Activated naive CD8-positive, alpha-beta T cell (primary cell): Measurements from ENCODE around the gene ART3.
"Not testable (repeated sequence)": the region's sequence is repeated elsewhere in the genome, so short reads cannot be mapped to it uniquely, and the experiment has no call there.

Experiments
- H3K27ac Mint-ChIP-seq: one replicate; pipeline ENCODE4 v1.8.0; 2021; ENCODE audit warnings: mixed read lengths
- H3K27me3 Mint-ChIP-seq: one replicate; pipeline ENCODE4 v1.8.0; 2021; ENCODE audit warnings: mixed read lengths
- H3K36me3 Mint-ChIP-seq: one replicate; pipeline ENCODE4 v1.8.0; 2021; ENCODE audit warnings: mixed read lengths
- H3K4me1 Mint-ChIP-seq: one replicate; pipeline ENCODE4 v1.8.0; 2021; ENCODE audit warnings: low read depth, mixed read lengths
- H3K4me3 Mint-ChIP-seq: one replicate; pipeline ENCODE4 v1.8.0; 2021; ENCODE audit warnings: mild to moderate bottlenecking, mixed read lengths
- H3K9me3 Mint-ChIP-seq: one replicate; pipeline ENCODE4 v1.8.0; 2021; ENCODE audit warnings: low read depth, mixed read lengths

Gene ART3, protein sequence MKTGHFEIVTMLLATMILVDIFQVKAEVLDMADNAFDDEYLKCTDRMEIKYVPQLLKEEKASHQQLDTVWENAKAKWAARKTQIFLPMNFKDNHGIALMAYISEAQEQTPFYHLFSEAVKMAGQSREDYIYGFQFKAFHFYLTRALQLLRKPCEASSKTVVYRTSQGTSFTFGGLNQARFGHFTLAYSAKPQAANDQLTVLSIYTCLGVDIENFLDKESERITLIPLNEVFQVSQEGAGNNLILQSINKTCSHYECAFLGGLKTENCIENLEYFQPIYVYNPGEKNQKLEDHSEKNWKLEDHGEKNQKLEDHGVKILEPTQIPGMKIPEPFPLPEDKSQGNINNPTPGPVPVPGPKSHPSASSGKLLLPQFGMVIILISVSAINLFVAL

DNA sequence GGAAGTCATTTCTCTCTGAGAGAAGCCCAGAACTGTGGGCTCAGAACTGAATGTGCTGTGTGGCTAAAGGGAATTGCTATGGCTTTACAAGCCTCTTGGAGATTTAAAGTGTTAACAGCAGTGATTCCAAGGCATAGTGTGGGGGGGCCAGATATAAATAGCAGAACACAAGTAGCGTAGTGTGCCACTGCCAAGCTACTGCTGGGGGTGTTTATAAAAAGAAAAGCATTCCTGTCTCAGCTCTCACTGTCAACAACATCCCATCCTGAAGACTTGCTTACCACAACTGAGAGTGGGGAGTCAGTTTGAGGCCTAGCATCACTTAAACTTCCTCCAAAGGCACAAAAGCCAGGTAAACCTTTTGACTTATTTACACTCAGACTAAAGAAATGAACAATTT, at the start of gene ART3:
Gene ART3 (plus strand): TSS at position 242 of the 400 bp plus-strand sequence. CDS start 1,181 bp downstream, outside the sequence.
- Mint-ChIP-seq H3K4me3 (no peak within 1 kb of the TSS), H3K27ac (no peak within 1 kb of the TSS), H3K4me1 (no peaks in the 10 kb centered on the region), H3K36me3 (no peaks in the 10 kb centered on the region), H3K9me3 (no peaks in the 10 kb centered on the region), H3K27me3 (peaks cover 2% of the 10 kb centered on the region)

DNA sequence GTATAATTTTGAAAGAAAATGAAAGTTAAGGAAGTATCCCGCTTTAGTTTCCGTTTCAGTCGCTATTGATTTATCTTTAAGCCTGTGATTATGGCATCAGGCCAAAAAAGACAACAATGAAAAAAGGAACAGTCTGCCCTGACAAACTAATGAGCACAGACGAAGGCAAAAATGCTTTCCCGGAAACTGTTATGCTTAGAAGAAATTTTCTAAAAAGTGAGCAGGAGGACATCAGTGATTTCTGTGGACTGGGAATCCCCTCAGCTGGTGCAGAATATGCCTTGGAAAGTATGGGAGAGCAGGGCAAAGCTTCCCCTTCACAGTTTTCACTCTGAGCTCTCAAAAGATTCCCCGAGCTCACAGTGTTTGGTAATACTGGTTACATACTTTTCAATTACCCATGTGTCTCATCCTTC, 46.2 kb upstream of the ART3 start:
- Mint-ChIP-seq H3K4me3 (peak overlapping the region; percentile 55), H3K4me1 (peaks cover 23% of the 10 kb centered on the region), H3K9me3 (no peaks in the 10 kb centered on the region), H3K36me3 (no peaks in the 10 kb centered on the region), H3K27ac (peak overlapping the region; percentile 56), H3K27me3 (no peaks in the 10 kb centered on the region)

DNA sequence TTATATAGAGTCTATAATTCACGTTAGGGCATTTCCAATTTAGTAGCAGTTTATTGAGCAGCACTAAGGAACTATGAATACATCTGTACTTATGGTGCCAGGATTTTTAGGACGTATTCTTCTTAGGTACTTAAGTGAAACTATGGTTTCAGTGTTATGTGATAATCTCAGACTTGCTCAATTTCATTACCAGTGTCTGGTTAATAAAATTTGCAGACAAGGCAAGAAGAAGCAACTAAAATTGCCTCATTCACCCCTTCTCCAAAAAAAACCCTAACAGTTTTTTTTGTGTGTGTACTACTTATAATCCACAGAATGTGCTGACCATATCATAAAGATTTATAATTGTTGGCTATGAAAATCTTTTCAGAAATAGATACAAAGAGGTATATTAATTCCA, 45.2 kb upstream of the ART3 start:
- H3K36me3 Mint-ChIP-seq, result no peaks in the 10 kb centered on the region
- H3K27me3 Mint-ChIP-seq, result no peaks in the 10 kb centered on the region
- no peak overlapping the region for H3K4me3 Mint-ChIP-seq

DNA sequence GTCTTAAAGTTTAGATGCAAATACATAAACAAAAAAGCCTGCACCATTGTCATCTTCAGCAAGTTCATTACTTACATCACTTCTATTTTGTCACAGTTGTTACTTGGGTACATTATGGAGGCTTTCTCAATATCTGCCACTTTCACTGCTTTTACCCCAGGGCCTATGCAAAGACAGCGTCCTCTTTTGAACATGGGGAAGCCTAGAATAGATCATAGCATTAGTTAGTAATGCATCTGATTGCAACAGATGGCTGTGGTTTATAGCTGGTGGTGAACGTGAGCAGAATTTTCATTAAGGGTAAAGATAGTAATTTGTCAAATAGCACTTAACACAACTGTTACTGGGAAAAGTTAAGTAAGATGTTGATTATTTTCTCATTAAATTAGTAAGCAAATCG, 39.4 kb upstream of the ART3 start:
- Mint-ChIP-seq H3K4me3 (no peak overlapping the region), H3K36me3 (no peaks in the 10 kb centered on the region)

More for the DNA sequence above, 45.2 kb upstream of the ART3 start:
- peaks cover 13% of the 10 kb centered on the region for H3K4me1 Mint-ChIP-seq
- no peak overlapping the region for H3K27ac Mint-ChIP-seq
- H3K9me3 Mint-ChIP-seq, result no peaks in the 10 kb centered on the region

DNA sequence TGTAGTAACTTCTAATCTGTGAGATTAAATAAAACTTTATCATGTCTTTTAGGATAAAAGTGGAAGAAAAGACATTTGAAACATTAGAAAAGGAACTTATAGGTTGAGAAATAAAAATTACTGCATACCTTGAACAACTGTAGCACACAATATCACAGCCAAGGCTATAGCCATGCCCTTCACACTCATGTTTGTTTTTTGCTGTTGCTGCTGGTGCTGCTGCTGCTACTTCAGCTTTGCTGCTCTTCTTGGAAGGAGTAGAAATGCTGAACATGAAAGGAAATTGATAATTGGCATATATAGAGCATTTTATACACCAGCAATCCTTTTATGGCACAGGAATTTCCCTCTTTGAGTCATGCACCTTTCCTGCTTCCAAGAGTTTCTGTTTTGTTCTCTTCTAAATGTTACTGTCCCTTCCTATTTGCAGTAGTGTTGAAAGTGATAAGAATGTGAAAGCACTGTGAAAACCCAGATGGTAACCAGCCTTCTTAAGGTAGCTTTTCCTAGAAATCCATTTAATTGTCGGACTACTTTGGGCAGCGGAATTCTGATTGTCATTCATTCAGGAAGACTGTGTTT, 38.6 kb upstream of the ART3 start, which contains the start of gene CXCL11:
Gene CXCL11 (minus strand): TSS at position 272 of the 582 bp plus-strand sequence. CDS start 83 bp downstream, at position 189.
- H3K4me1 Mint-ChIP-seq, result no peaks in the 10 kb centered on the region
- no peaks in the 10 kb centered on the region for H3K36me3 Mint-ChIP-seq
- no peaks in the 10 kb centered on the region for H3K27me3 Mint-ChIP-seq
- no peaks in the 10 kb centered on the region for H3K9me3 Mint-ChIP-seq
- H3K27ac Mint-ChIP-seq, result no peak within 1 kb of the TSS
- no peak within 1 kb of the TSS for H3K4me3 Mint-ChIP-seq

More for the DNA sequence above, 39.4 kb upstream of the ART3 start:
- Mint-ChIP-seq H3K27ac (no peak overlapping the region), H3K27me3 (no peaks in the 10 kb centered on the region), H3K9me3 (no peaks in the 10 kb centered on the region), H3K4me1 (no peaks in the 10 kb centered on the region)

DNA sequence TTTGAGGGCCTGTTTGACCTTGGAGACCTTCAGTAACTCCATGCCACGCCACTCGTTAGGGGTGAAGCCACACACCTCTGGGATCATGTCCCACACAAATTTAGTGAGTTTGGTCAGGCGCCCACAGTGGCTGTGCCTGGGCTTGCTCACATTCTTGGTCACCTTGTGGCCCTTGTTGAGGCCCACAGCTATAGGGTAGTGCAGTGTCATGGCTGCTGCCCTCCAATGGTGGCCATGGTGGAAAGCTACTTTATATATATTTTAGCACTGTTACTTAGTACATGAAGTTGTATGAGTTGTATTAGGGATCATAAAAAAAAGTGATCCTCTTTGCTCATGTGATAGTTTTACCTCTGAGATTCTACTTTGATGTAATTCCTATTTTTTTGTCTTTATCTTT, 37.7 kb upstream of the ART3 start:
- H3K9me3 Mint-ChIP-seq, result no peaks in the 10 kb centered on the region
- peaks cover 2% of the 10 kb centered on the region for H3K4me1 Mint-ChIP-seq
- no peak overlapping the region for H3K4me3 Mint-ChIP-seq
- no peaks in the 10 kb centered on the region for H3K27me3 Mint-ChIP-seq
- H3K27ac Mint-ChIP-seq, result no peak overlapping the region
- no peaks in the 10 kb centered on the region for H3K36me3 Mint-ChIP-seq

DNA sequence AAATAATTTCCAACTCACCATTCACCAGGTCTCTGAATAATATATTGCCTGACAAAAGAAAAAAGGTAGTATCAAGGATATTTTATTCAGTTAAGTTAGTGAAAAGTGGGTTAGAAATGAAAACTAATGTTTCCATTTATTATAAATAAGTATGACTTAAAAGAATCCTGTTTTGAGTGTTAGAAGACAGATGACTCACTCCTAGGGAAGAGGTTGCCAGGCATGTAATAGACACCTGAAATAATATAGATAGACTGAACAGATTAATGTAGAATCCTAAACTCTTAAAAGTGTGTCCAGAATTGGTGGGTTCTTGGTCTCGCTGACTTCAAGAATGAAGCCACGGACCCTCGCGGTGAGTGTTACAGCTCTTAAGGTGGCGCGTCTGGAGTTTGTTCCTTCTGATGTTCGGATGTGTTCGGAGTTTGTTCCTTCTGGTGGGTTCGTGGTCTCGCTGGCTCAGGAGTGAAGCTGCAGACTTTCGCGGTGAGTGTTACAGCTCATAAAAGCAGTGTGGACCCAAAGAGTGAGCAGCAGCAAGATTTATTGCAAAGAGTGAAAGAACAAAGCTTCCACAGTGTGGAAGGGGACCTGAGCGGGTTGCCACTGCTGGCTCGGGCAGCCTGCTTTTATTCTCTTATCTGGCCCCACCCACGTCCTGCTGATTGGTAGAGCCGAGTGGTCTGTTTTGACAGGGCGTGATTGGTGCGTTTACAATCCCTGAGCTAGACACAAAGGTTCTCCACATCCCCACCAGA, 32.1 kb upstream of the ART3 start:
- H3K9me3 Mint-ChIP-seq, H3K27me3 Mint-ChIP-seq, H3K27ac Mint-ChIP-seq, H3K36me3 Mint-ChIP-seq, H3K4me1 Mint-ChIP-seq: not testable (repeated sequence)
- peak overlapping the region; percentile 59 for H3K4me3 Mint-ChIP-seq

DNA sequence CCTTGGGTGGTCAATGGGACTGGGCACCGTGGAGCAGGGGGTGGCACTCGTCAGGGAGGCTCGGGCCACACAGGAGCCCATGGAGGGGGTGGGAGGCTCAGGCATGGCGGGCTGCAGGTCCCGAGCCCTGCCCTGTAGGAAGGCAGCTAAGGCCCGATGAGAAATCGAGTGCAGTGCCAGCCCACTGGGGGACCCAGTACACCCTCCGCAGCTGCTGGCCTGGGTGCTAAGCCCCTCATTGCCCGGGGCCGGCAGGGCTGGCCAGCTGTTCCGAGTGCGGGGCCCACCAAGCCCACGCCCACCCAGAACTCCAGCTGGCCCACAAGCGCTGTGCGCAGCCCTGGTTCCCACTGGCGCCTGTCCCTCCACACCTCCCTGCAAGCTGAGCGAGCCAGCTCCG, 31.2 kb upstream of the ART3 start:
- not testable (repeated sequence) for H3K4me1 Mint-ChIP-seq, H3K9me3 Mint-ChIP-seq, H3K27me3 Mint-ChIP-seq, H3K36me3 Mint-ChIP-seq, H3K4me3 Mint-ChIP-seq, H3K27ac Mint-ChIP-seq

DNA sequence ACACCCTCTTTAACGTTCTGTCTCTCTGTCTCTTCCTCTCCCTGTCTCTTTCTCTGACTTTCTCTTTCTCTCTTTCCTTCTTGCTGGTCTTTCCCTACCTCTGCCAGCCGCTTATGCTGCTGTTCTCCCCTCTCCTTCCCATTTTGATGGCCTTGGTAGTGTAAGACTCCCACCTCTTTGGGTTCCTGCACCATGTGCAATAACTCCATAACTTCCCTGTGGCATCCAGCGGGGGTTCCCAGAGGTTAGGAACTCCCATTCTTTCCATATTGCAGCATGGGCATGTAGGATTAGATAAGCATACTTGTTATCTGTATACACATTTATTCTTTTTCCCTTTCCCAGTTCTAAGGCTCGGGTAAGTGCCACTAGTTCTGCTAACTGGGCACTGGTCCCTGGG, 29.8 kb upstream of the ART3 start:
- not testable (repeated sequence) for H3K27me3 Mint-ChIP-seq, H3K27ac Mint-ChIP-seq, H3K4me1 Mint-ChIP-seq, H3K36me3 Mint-ChIP-seq, H3K4me3 Mint-ChIP-seq, H3K9me3 Mint-ChIP-seq

DNA sequence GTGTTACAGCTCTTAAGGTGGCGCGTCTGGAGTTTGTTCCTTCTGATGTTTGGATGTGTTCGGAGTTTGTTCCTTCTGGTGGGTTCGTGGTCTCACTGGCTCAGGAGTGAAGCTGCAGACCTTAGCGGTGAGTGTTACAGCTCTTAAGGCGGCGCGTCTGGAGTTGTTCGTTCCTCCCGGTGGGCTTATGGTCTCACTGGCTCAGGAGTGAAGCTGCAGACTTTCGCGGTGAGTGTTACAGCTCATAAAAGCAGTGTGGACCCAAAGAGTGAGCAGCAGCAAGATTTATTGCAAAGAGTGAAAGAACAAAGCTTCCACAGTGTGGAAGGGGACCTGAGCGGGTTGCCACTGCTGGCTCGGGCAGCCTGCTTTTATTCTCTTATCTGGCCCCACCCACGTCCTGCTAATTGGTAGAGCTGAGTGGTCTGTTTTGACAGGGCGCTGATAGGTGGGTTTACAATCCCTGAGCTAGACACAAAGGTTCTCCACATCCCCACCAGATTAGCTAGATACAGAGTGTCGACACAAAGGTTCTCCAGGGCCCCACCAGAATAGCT, 24.6 kb upstream of the ART3 start:
- not testable (repeated sequence) for H3K4me1 Mint-ChIP-seq

DNA sequence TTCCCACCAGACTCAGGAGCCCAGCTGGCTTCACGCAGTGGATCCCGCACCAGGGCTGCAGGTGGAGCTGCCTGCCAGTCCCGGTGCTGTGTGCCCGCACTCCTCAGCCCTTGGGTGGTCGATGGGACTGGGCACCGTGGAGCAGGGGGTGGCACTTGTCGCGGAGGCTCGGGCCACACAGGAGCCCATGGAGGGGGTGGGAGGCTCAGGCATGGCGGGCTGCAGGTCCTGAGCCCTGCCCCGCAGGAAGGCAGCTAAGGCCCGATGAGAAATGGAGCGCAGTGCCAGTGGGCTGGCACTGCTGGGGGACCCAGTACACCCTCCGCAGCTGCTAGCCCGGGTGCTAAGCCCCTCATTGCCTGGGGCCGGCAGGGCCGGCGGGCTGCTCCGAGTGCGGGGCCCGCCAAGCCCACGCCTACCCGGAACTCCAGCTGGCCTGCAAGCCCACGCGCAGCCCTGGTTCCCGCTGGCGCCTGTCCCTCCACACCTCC, 23.9 kb upstream of the ART3 start:
- not testable (repeated sequence) for H3K9me3 Mint-ChIP-seq, H3K4me1 Mint-ChIP-seq, H3K27ac Mint-ChIP-seq, H3K4me3 Mint-ChIP-seq, H3K36me3 Mint-ChIP-seq
- H3K27me3 Mint-ChIP-seq, result peaks cover 11% of the 10 kb centered on the region

More for the DNA sequence above, 24.6 kb upstream of the ART3 start:
- not testable (repeated sequence) for H3K27me3 Mint-ChIP-seq, H3K27ac Mint-ChIP-seq, H3K4me3 Mint-ChIP-seq, H3K9me3 Mint-ChIP-seq, H3K36me3 Mint-ChIP-seq

DNA sequence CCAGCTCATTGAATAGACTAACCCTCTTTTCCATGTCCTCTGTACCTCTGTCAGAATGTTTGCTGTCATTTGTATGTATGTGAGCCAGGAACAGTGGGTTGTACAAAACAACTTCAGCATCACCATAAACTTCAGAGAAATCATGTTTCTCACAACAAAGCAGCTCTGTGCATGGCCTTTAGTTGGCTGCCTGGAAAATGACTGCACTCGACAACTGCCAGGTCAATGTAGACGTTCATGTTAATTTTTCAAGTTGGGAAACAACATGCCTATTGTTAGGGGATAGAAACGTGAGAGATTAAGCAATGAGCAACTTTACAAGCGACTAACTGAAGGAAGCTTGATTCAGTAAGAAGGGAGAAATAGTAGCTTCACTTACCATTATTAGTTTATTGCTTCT, 20.8 kb upstream of the ART3 start:
- Mint-ChIP-seq H3K4me1 (peaks cover 9% of the 10 kb centered on the region), H3K9me3 (no peaks in the 10 kb centered on the region), H3K36me3 (no peaks in the 10 kb centered on the region), H3K27ac (no peak overlapping the region), H3K4me3 (no peak overlapping the region), H3K27me3 (peaks cover 9% of the 10 kb centered on the region)

DNA sequence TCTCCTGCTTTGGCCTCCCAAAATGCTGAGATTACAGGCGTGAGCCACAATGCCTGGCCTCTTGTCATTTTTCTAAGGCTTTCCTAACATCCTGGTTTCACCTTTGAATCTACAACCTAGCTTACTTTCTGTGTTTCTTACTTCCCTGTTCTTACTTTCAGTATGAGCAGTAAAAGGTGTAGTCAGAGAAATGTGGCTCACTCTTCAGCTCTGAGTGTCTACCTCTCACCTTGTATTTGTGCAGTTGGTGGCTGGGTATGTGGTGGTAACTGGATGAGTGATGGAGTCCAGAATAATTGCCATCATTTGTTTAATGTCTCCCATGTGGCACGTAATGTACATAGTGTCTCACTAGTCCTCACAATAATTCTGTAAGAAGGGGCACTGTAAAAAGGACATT, 19.5 kb upstream of the ART3 start:
- H3K27ac Mint-ChIP-seq, result no peak overlapping the region
- no peaks in the 10 kb centered on the region for H3K36me3 Mint-ChIP-seq
- H3K9me3 Mint-ChIP-seq, result no peaks in the 10 kb centered on the region
- H3K4me3 Mint-ChIP-seq, result no peak overlapping the region
- H3K4me1 Mint-ChIP-seq, result peaks cover 18% of the 10 kb centered on the region
- H3K27me3 Mint-ChIP-seq, result peaks cover 9% of the 10 kb centered on the region

DNA sequence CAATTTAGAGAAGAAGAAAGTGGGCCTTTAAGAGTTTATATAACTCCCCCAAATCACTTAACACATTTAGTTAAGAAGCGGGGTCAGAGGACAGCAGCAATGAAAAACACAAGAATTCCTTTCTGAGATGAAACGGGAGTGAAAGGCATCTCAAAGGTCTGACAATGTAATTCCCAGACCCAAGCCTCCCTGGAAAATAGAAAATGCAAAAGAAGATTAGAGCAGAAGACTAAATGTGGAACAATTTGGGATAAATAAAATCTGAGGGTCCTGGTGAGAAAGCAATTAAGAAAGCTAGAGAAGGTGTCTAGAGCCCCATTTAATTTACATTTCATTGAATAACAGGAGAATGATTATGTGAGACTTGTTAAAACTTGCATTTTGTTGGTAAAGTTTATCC, 19.1 kb upstream of the ART3 start:
- Mint-ChIP-seq H3K27ac (no peak overlapping the region), H3K27me3 (peaks cover 9% of the 10 kb centered on the region), H3K9me3 (no peaks in the 10 kb centered on the region), H3K36me3 (no peaks in the 10 kb centered on the region), H3K4me1 (peaks cover 22% of the 10 kb centered on the region), H3K4me3 (no peak overlapping the region)

DNA sequence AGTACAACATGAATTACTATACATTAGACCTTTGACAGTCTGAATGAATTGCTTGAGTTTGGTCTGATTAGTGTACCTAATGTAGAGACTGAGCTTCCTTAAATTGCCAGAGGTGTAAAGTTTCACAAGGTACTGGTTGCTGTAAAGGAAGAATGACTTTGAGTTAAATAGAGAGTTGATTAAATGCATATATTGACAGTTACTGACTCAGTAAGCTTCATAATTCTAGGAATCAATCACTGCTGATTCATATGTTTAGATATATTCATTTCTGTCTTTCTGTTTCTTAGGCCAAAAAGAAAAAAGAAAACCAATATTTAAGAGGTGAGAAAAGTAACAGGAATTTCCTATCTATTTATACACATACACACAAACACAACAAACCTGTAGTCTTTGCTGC, 16.2 kb upstream of the ART3 start:
- Mint-ChIP-seq H3K4me3 (no peak overlapping the region), H3K27me3 (peaks cover 13% of the 10 kb centered on the region), H3K27ac (peak overlapping the region; percentile 10), H3K9me3 (no peaks in the 10 kb centered on the region), H3K4me1 (peaks cover 22% of the 10 kb centered on the region), H3K36me3 (no peaks in the 10 kb centered on the region)
